H9 (cell line): ENCODE measurements around the gene RBL2. TPM values are rescaled to one million over a fixed set of nuclear protein-coding genes. Genes with fewer than 3 reads are reported as not detected.

ENCODE experiments used
- DNase-seq: peaks from one replicate; pipeline ENCODE4 v3.0.0-alpha.2; 2017
- H2AFZ ChIP-seq: one replicate; pipeline ENCODE4 v1.6.1; 2013; ENCODE audit warnings: mild to moderate bottlenecking, low read length, control low read depth, moderate library complexity
- H2AK5ac ChIP-seq: 2 replicates; pipeline ENCODE4 v1.6.1; 2013; ENCODE audit warnings: low read length, control low read depth, mixed read lengths; ENCODE audit not compliant: insufficient read length
- H2BK120ac ChIP-seq: one replicate; pipeline ENCODE4 v1.6.1; 2013; ENCODE audit warnings: low read depth, mild to moderate bottlenecking, low read length, control low read depth, inconsistent platforms; ENCODE audit not compliant: poor library complexity, severe bottlenecking
- H2BK12ac ChIP-seq: 2 replicates; pipeline ENCODE4 v1.6.1; 2013; ENCODE audit warnings: low read length, control low read depth, mixed read lengths, low read depth; ENCODE audit not compliant: insufficient read length
- H2BK15ac ChIP-seq: 2 replicates; pipeline ENCODE4 v1.6.1; 2013; ENCODE audit warnings: low read depth, low read length, control low read depth
- H2BK20ac ChIP-seq: one replicate; pipeline ENCODE4 v1.6.1; 2013; ENCODE audit warnings: low read depth, mild to moderate bottlenecking, low read length, control low read depth, inconsistent platforms; ENCODE audit not compliant: poor library complexity, severe bottlenecking
- H2BK5ac ChIP-seq: 2 replicates; pipeline ENCODE4 v1.6.1; 2013; ENCODE audit warnings: low read length, control low read depth, mixed read lengths; ENCODE audit not compliant: insufficient read length
- H3K14ac ChIP-seq: 2 replicates; pipeline ENCODE4 v1.6.1; 2013; ENCODE audit warnings: low read length, control low read depth; ENCODE audit not compliant: insufficient read depth
- H3K18ac ChIP-seq: 2 replicates; pipeline ENCODE4 v1.6.1; 2013; ENCODE audit warnings: low read depth, mild to moderate bottlenecking, mixed read lengths, low read length, control low read depth; ENCODE audit not compliant: insufficient read length
- H3K23ac ChIP-seq: 2 replicates; pipeline ENCODE4 v1.6.1; 2013; ENCODE audit warnings: low read length, control low read depth, mixed read lengths, low read depth; ENCODE audit not compliant: insufficient read length
- H3K23me2 ChIP-seq: 2 replicates; pipeline ENCODE4 v1.6.1; 2013; ENCODE audit warnings: low read depth, mild to moderate bottlenecking, mixed read lengths, low read length, control low read depth; ENCODE audit not compliant: insufficient read length, poor library complexity, severe bottlenecking
- H3K27ac ChIP-seq: 2 replicates; pipeline ENCODE4 v1.5.1; 2013; ENCODE audit warnings: low read length, control low read depth, mixed read lengths, low read depth; ENCODE audit not compliant: insufficient read length
- H3K27me3 ChIP-seq: 2 replicates; pipeline ENCODE4 v1.6.1; 2013; ENCODE audit warnings: low read length, control low read depth, inconsistent platforms; ENCODE audit not compliant: insufficient read depth
- H3K4ac ChIP-seq: 2 replicates; pipeline ENCODE4 v1.6.1; 2013; ENCODE audit warnings: low read depth, mild to moderate bottlenecking, control low read depth, inconsistent platforms, low read length, moderate library complexity
- H3K4me1 ChIP-seq: 2 replicates; pipeline ENCODE4 v1.6.1; 2013; ENCODE audit warnings: low read length, control low read depth, inconsistent platforms; ENCODE audit not compliant: insufficient read depth
- H3K4me2 ChIP-seq: 2 replicates; pipeline ENCODE4 v1.6.1; 2013; ENCODE audit warnings: low read length, control low read depth, mixed read lengths; ENCODE audit not compliant: insufficient read length, insufficient read depth
- H3K56ac ChIP-seq: 2 replicates; pipeline ENCODE4 v1.6.1; 2013; ENCODE audit warnings: low read depth, mild to moderate bottlenecking, mixed read lengths, low read length, control low read depth; ENCODE audit not compliant: insufficient read length
- H3K79me1 ChIP-seq: 2 replicates; pipeline ENCODE4 v1.6.1; 2013; ENCODE audit warnings: low read depth, mild to moderate bottlenecking, moderate library complexity, low read length, control low read depth, inconsistent platforms; ENCODE audit not compliant: insufficient read depth, poor library complexity, severe bottlenecking
- H3K79me2 ChIP-seq: 2 replicates; pipeline ENCODE4 v1.6.1; 2013; ENCODE audit warnings: low read length, control low read depth, inconsistent platforms; ENCODE audit not compliant: insufficient read depth
- H3K9ac ChIP-seq: 2 replicates; pipeline ENCODE4 v1.6.1; 2013; ENCODE audit warnings: low read length, control low read depth, mixed read lengths; ENCODE audit not compliant: insufficient read length; ENCODE audit errors: extremely low read depth
- H3K9me3 ChIP-seq: one replicate; pipeline ENCODE4 v1.6.1; 2013; ENCODE audit warnings: low read depth, low read length, inconsistent platforms; ENCODE audit not compliant: control insufficient read depth
- H3T11ph ChIP-seq: one replicate; pipeline ENCODE4 v1.6.1; 2013; ENCODE audit warnings: mild to moderate bottlenecking, low read length, control low read depth, inconsistent platforms
- H4K20me1 ChIP-seq: one replicate; pipeline ENCODE4 v1.6.1; 2013; ENCODE audit not compliant: control insufficient read depth, insufficient read length, insufficient read depth
- H4K5ac ChIP-seq: 2 replicates; pipeline ENCODE4 v1.6.1; 2013; ENCODE audit warnings: low read depth, mild to moderate bottlenecking, mixed read lengths, low read length, control low read depth; ENCODE audit not compliant: insufficient read length
- H4K8ac ChIP-seq: replicated peaks from 2 replicates; pipeline ENCODE4 v1.6.1; 2013; ENCODE audit warnings: low read length, control low read depth, mixed read lengths, low read depth; ENCODE audit not compliant: insufficient read length
- H4K91ac ChIP-seq: 2 replicates; pipeline ENCODE4 v1.6.1; 2013; ENCODE audit warnings: low read depth, mild to moderate bottlenecking, moderate library complexity, mixed read lengths, low read length, control low read depth; ENCODE audit not compliant: insufficient read length
- H3K27ac Mint-ChIP-seq, 3 experiments: 2 replicates in 2 of 3; 3 replicates in 1 of 3; pipeline ENCODE4 v1.8.0; 2020 to 2021; ENCODE audit warnings: mixed read lengths in 3 of 3, mild to moderate bottlenecking in 1 of 3, moderate library complexity in 1 of 3
- H3K27me3 Mint-ChIP-seq: 2 replicates; pipeline ENCODE4 v1.8.0; 2021; ENCODE audit warnings: low read depth, mild to moderate bottlenecking, moderate library complexity, mixed read lengths
- H3K36me3 Mint-ChIP-seq, 3 experiments: 2 replicates in 2 of 3; 3 replicates in 1 of 3; pipeline ENCODE4 v1.8.0; 2020 to 2021; ENCODE audit warnings: low read depth in 3 of 3, mixed read lengths in 3 of 3; ENCODE audit not compliant: insufficient read depth in 1 of 3
- H3K4me1 Mint-ChIP-seq, 2 experiments: 2 replicates each; pipeline ENCODE4 v1.8.0; 2020; ENCODE audit warnings: mixed read lengths in 2 of 2
- H3K4me3 Mint-ChIP-seq, 2 experiments: 2 replicates in 1 of 2; 3 replicates in 1 of 2; pipeline ENCODE4 v1.8.0; 2020 to 2021; ENCODE audit warnings: mild to moderate bottlenecking in 2 of 2, mixed read lengths in 2 of 2, moderate library complexity in 1 of 2
- H3K9me3 Mint-ChIP-seq, 2 experiments: 2 replicates in 1 of 2; 3 replicates in 1 of 2; pipeline ENCODE4 v1.8.0; 2020; ENCODE audit warnings: mild to moderate bottlenecking in 2 of 2, mixed read lengths in 2 of 2, moderate library complexity in 1 of 2
- CTCF ChIP-seq: fragments of 200-600 bp; sonication (generic); conservative IDR thresholded peaks from 3 replicates; pipeline ENCODE4 v1.8.0; 2021; ENCODE audit warnings: antibody characterized with exemption, mild to moderate bottlenecking
- whole genome bisulfite sequencing: extraction: QIAGEN DNeasy Blood & Tissue Kit; methylation state at CpG from one replicate; pipeline ENCODE4 v1.1.7; 2013; ENCODE audit warnings: missing lambda C conversion rate, low lambda C conversion rate, mixed read lengths; ENCODE audit not compliant: insufficient read length; ENCODE audit errors: extremely low coverage; 5-methylcytosine and 5-hydroxymethylcytosine counted together
- total RNA-seq: library from RNA; stranded (reverse); gene quantifications from 2 replicates; pipeline ENCODE4 v1.2.1, GENCODE V29; 2021

The RBL2 gene
- total RNA-seq, 1 experiment from 2014 or later = 17.3 TPM

GRCh38 chr16:53417011-53417410, 17.3 kb upstream of the RBL2 start:
- WGBS = 100% methylated on average over 1 of the region's 4 CpGs
- no peak overlapping the region for H2AFZ ChIP-seq
- DNase-seq = no peak

More at GRCh38 chr16:53417011-53417410, 17.3 kb upstream of the RBL2 start:
- Histone ChIP-seq H3K27me3 (no peaks in the 10 kb centered on the region), H4K20me1 (no peaks in the 10 kb centered on the region), H4K5ac (no peak overlapping the region), H2BK120ac (no peak overlapping the region), H3K23ac (no peak overlapping the region), H3K23me2 (no peaks in the 10 kb centered on the region), H3K14ac (no peak overlapping the region), H4K91ac (no peak overlapping the region), H3K4me1 (no peaks in the 10 kb centered on the region), H3K18ac (no peak overlapping the region), H3K4ac (no peak overlapping the region), H3K9ac (no peak overlapping the region), H2AK5ac (no peak overlapping the region), H2BK15ac (no peak overlapping the region), H2BK12ac (no peak overlapping the region), H2BK5ac (no peak overlapping the region), H3K9me3 (no peaks in the 10 kb centered on the region), H3K4me2 (no peak overlapping the region), H3K79me1 (no peaks in the 10 kb centered on the region), H2BK20ac (no peak overlapping the region), H3K79me2 (no peaks in the 10 kb centered on the region), H3K27ac (no peak overlapping the region), H3K56ac (no peak overlapping the region), H3T11ph (no peak overlapping the region), H4K8ac (no peak overlapping the region)
- TF ChIP-seq CTCF = 0 out of 3 replicates have a peak, but pooled peaks have one; percentile 16
- Mint-ChIP-seq H3K4me1 (peaks cover 12 to 14% of the 10 kb centered on the region in 2 experiments), H3K36me3 (peaks cover 5 to 16% (median 15%) of the 10 kb centered on the region in 3 experiments; a peak in 6 of 7 replicates), H3K9me3 (peaks cover 12 to 22% of the 10 kb centered on the region in 2 experiments), H3K27ac (no peak overlapping the region; a peak in 1 of 7 replicates), H3K27me3 (no peaks in the 10 kb centered on the region), H3K4me3 (no peak overlapping the region)
